22Rv1 (cell line): Measurements from ENCODE around the gene PLGRKT.

Source experiments
- H3K27ac ChIP-seq: fragments of 450-650 bp; 2 replicates; pipeline ENCODE4 v1.5.1; 2017
- CTCF ChIP-seq: fragments of 450-650 bp; IDR thresholded peaks from 2 replicates; pipeline ENCODE4 v1.5.1; 2017; ENCODE audit warnings: mild to moderate bottlenecking
- ZFX ChIP-seq: fragments of 450-650 bp; IDR thresholded peaks from 2 replicates; pipeline ENCODE4 v1.6.1; 2017; ENCODE audit warnings: antibody characterized with exemption, borderline replicate concordance

The PLGRKT gene

DNA sequence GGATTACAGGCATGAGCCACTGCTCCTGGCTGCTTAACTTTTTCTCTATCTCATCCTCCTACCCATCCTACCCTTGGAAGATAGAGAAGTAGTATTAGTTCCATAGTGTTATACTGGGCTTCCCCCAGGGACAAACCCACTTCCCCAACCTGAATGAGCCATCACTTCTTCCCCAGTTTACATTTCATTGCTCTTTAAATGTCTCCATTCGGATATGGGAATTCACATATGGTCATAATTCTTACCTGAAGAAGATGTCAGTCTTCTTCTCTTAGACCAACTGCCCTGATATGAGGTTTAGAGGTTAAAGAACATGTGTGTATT lies 14.5 kb upstream of the PLGRKT start:
- no peak overlapping the region for H3K27ac ChIP-seq
- TF ChIP-seq ZFX, result no peak

DNA sequence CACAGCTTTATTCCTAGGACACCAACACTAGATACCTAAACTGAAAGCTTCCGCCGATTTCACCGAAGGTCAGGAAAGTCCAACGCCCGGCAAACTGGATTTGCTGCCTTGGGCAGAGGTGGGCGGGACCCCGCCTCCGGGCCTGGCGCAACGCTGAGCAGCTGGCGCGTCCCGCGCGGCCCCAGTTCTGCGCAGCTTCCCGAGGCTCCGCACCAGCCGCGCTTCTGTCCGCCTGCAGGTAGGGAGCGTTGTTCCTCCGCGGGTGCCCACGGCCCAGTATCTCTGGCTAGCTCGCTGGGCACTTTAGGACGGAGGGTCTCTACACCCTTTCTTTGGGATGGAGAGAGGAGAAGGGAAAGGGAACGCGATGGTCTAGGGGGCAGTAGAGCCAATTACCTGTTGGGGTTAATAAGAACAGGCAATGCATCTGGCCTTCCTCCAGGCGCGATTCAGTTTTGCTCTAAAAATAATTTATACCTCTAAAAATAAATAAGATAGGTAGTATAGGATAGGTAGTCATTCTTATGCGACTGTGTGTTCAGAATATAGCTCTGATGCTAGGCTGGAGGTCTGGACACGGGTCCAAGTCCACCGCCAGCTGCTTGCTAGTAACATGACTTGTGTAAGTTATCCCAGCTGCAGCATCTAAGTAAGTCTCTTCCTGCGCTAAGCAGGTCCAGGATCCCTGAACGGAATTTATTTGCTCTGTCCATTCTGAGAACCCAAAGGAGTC lies 12.8 kb upstream of the PLGRKT start, which contains the start of gene CD274:
CD274 (plus strand) TSS at position 184 of the 733 bp plus-strand sequence. CDS start 5,572 bp downstream, outside the sequence.
- 0 out of 2 replicates have a peak within 1 kb of the TSS, but pooled peaks have one; percentile 3 for H3K27ac ChIP-seq
- peak; percentile 87 for TF ChIP-seq CTCF
- TF ChIP-seq ZFX, result no peak

DNA sequence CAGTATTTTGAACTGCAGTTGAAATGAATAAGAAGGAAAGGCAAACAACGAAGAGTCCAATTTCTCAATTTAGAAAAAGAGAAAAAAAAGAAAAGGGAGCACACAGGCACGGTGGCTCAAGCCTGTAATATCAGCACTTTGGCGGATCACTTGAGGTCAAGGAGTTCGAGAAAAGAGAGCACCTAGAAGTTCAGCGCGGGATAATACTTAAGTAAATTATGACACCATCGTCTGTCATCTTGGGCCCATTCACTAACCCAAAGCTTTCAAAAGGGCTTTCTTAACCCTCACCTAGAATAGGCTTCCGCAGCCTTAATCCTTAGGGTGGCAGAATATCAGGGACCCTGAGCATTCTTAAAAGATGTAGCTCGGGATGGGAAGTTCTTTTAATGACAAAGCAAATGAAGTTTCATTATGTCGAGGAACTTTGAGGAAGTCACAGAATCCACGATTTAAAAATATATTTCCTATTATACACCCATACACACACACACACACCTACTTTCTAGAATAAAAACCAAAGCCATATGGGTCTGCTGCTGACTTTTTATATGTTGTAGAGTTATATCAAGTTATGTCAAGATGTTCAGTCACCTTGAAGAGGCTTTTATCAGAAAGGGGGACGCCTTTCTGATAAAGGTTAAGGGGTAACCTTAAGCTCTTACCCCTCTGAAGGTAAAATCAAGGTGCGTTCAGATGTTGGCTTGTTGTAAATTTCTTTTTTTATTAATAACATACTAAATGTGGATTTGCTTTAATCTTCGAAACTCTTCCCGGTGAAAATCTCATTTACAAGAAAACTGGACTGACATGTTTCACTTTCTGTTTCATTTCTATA lies 12.0 kb upstream of the PLGRKT start:
- H3K27ac ChIP-seq, result 0 out of 2 replicates have a peak overlapping the region, but pooled peaks have one; percentile 3
- no peak for TF ChIP-seq ZFX
- no peak for TF ChIP-seq CTCF

DNA sequence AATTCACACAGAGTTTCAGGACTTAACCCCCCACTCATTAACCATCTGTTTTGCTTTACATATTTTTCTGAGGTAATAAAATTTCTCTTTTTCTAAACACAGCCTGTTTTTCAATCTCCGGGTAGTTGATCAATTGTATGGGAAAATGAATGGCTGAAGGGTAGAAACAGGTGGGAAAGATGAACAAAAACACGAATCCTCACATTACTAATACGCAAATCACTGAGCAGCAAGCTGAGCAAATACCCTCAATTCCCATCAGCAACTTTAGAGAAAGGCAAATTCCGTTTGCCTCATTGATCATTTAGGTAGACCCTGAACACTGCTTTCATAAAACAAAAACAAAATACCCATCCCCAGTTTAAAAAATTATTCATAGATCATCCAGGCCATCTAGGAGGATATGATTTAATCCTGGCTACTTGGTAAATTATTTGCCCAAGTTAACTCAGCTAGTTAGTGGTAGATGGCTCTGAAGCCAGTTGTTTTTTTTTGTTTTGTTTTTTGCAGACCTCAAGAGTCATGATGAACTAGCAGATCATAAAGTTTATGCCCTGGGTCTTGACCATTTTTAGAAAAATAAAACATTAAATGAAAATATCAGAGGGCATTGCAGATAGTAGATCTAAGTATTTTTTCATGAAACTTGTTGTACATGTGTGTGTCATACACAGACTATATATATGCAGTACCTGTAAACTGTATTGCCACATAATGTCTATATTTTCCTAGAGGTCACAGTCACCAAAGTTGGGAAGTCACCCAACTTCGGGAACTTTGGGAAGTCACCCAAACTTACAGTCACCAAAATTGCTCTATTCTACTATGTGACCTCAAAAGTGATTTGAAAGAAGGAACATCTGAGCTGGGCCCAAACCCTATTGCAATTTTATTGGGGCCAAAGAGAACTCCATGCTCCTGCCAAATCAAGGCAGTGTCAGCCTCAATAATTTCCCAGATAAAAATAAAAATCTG lies 11.0 kb upstream of the PLGRKT start:
- TF ChIP-seq ZFX, result no peak
- no peak for TF ChIP-seq CTCF
- no peak overlapping the region for H3K27ac ChIP-seq

- no peak overlapping the region for H3K27ac ChIP-seq
- TF ChIP-seq ZFX (no peak), CTCF (no peak)
Observed at GRCh38 chr9:5448016-5448415, 10.3 kb upstream of the PLGRKT start.

DNA sequence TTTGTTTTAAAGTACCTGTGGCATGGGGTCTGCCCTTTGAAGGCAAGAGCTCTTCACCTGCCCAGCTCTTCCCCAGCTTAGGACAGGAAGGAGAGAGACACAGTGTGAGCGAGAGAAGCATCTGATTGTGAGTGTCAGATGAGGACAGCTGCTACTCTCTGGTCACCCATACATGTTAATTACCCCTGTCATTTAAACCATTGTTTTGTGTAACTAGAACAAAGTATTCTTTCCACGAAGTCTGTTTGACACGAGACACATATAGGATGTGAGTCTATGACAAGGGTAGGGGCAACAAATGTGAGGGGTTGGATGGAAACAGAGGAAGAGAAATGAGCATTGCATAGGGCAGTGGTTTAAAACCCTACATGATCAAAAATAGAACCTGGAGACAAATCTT lies 9.6 kb upstream of the PLGRKT start:
- no peak overlapping the region for H3K27ac ChIP-seq
- TF ChIP-seq ZFX (no peak), CTCF (no peak)

- TF ChIP-seq CTCF (no peak), ZFX (no peak)
- no peak overlapping the region for H3K27ac ChIP-seq
Observed at GRCh38 chr9:5446451-5447236, 8.9 kb upstream of the PLGRKT start.
